AG04450 (cell line): ENCODE data around the gene BRIP1. TPM values are rescaled to one million over a fixed set of nuclear protein-coding genes. Genes with fewer than 3 reads are reported as not detected.

Source experiments
- CTCF ChIA-PET: fragments of 300-600, 350-600 bp; formaldehyde crosslinking; extraction: SDS; loops from one replicate; lab custom pipeline; 2022; ENCODE audit warnings: antibody characterized with exemption, inconsistent platforms; lab: Charles Lee
- POLR2A ChIA-PET: fragments of 350-600 bp; formaldehyde crosslinking; extraction: SDS; loops from one replicate; lab custom pipeline; 2021; ENCODE audit warnings: antibody characterized with exemption, inconsistent platforms; lab: Yijun Ruan, JAX
- DNase-seq: peaks from one replicate; pipeline ENCODE4 v3.0.0-alpha.2; 2011; ENCODE audit warnings: low read depth, low spot score
- H3K27ac ChIP-seq: one replicate; pipeline ENCODE4 v1.5.1; 2012; ENCODE audit warnings: low read depth, low read length, control low read depth
- H3K27me3 ChIP-seq: one replicate; pipeline ENCODE4 v1.6.0; 2012; ENCODE audit warnings: low read length; ENCODE audit not compliant: control insufficient read depth, insufficient read depth
- H3K4me3 ChIP-seq: 2 replicates; pipeline ENCODE4 v1.5.1; 2011; ENCODE audit warnings: mild to moderate bottlenecking, low read depth, low read length, control low read depth
- H3K9me3 ChIP-seq: 2 replicates; pipeline ENCODE4 v1.5.1; 2012; ENCODE audit warnings: low read length; ENCODE audit not compliant: control insufficient read depth, insufficient read depth
- CTCF ChIP-seq: IDR thresholded peaks from 2 replicates; pipeline ENCODE4 v1.5.1; 2011; ENCODE audit warnings: low read depth, low read length, control low read depth, inconsistent platforms
- polyA plus RNA-seq: library from polyadenylated mRNA; depleted of rRNA; stranded (reverse); fragments of >200 nt; gene quantifications from 2 replicates; pipeline ENCODE4 v1.2.3, GENCODE V29; 2011

Gene BRIP1
- polyA plus RNA-seq, 1 experiment: 5.0 TPM

GRCh38 chr17:61726977-61727376 lies 136.4 kb downstream of the BRIP1 start:
- ChIA-PET CTCF (no interaction called here), POLR2A (no interaction called here)
- Histone ChIP-seq H3K27ac (no peak overlapping the region), H3K9me3 (no peaks in the 10 kb centered on the region), H3K27me3 (no peaks in the 10 kb centered on the region), H3K4me3 (no peak overlapping the region)
- no peak for DNase-seq
- no peak for TF ChIP-seq CTCF

- Histone ChIP-seq H3K9me3 (no peaks in the 10 kb centered on the region; the same call in 1 of the 2 replicates), H3K27me3 (no peaks in the 10 kb centered on the region), H3K4me3 (no peak overlapping the region), H3K27ac (no peak overlapping the region)
- ChIA-PET POLR2A (no interaction called here), CTCF (no interaction called here)
- DNase-seq: no peak
- TF ChIP-seq CTCF: no peak
These were observed 138.6 kb downstream of the BRIP1 start for GRCh38 chr17:61724777-61725176.

- no peak for TF ChIP-seq CTCF
- Histone ChIP-seq H3K27me3 (no peaks in the 10 kb centered on the region), H3K4me3 (no peak overlapping the region), H3K9me3 (no peaks in the 10 kb centered on the region; the same call in 1 of the 2 replicates), H3K27ac (no peak overlapping the region)
- ChIA-PET POLR2A (no interaction called here), CTCF (interaction anchor here (0.5 kb wide), 1 partner anchor 148 kb away, joined by 3 read pairs; no protein-coding TSS in a partner anchor)
- DNase-seq: no peak
These were observed 139.4 kb downstream of the BRIP1 start for GRCh38 chr17:61723914-61724313.

- POLR2A ChIA-PET: no interaction called here
- DNase-seq: no peak
- Histone ChIP-seq H3K4me3 (no peak overlapping the region), H3K27me3 (no peaks in the 10 kb centered on the region), H3K9me3 (no peaks in the 10 kb centered on the region; the same call in 1 of the 2 replicates), H3K27ac (no peak overlapping the region)
- TF ChIP-seq CTCF: no peak
- CTCF ChIA-PET: no interaction called here
These were observed 140.1 kb downstream of the BRIP1 start for GRCh38 chr17:61723183-61723582.

- no peak for DNase-seq
- Histone ChIP-seq H3K9me3 (no peaks in the 10 kb centered on the region; the same call in 1 of the 2 replicates), H3K4me3 (no peak overlapping the region), H3K27ac (no peak overlapping the region), H3K27me3 (no peaks in the 10 kb centered on the region)
- ChIA-PET POLR2A (no interaction called here), CTCF (interaction anchor here (0.6 to 1.0 kb wide), 2 partner anchors 42 to 114 kb away, joined by 4 to 7 read pairs; no protein-coding TSS in a partner anchor)
- TF ChIP-seq CTCF: no peak
These were observed 140.9 kb downstream of the BRIP1 start for GRCh38 chr17:61722398-61722797.
